SK-N-SH treated with all-trans-retinoic acid at 6 μM for 48 hours (cell line): ENCODE data around the gene SERPINA6.

Experiments used
- ATAC-seq: fragments of 200-7000 bp; cut with Tn5 transposase; 3 replicates; pipeline ENCODE4 v1.9.1; 2020; ENCODE audit warnings: mild to moderate bottlenecking, moderate library complexity
- ARNTL ChIP-seq: fragments of 450-650 bp; formaldehyde crosslinking; IDR thresholded peaks from 2 replicates; pipeline ENCODE4 v1.5.0; 2020; ENCODE audit warnings: low read depth, mild to moderate bottlenecking, moderate library complexity, borderline replicate concordance
- BACH2 ChIP-seq: fragments of 250-450 bp; sonication (Bioruptor Pico); IDR thresholded peaks from 2 replicates; pipeline ENCODE4 v1.9.0; 2021; ENCODE audit warnings: mild to moderate bottlenecking, borderline replicate concordance
- CSDC2 ChIP-seq: fragments of 250-450 bp; sonication (Bioruptor Pico); IDR thresholded peaks from 2 replicates; pipeline ENCODE4 v1.5.0; 2020; ENCODE audit warnings: mild to moderate bottlenecking, moderate library complexity
- CSRNP3 ChIP-seq: fragments of 250-450 bp; sonication (Bioruptor Pico); IDR thresholded peaks from 2 replicates; pipeline ENCODE4 v1.5.1; 2021; ENCODE audit warnings: mild to moderate bottlenecking, moderate library complexity
- ESRRG ChIP-seq: fragments of 250-450 bp; sonication (Bioruptor Pico); IDR thresholded peaks from 2 replicates; pipeline ENCODE4 v1.6.1; 2021; ENCODE audit warnings: mild to moderate bottlenecking
- GLIS3 ChIP-seq: fragments of 250-450 bp; sonication (Bioruptor Pico); IDR thresholded peaks from 2 replicates; pipeline ENCODE4 v1.5.0; 2020; ENCODE audit warnings: mild to moderate bottlenecking, moderate library complexity
- ISL1 ChIP-seq: fragments of 250-450 bp; sonication (Bioruptor Pico); IDR thresholded peaks from 2 replicates; pipeline ENCODE4 v2.1.2; 2022; ENCODE audit warnings: mild to moderate bottlenecking, moderate library complexity
- OSR1 ChIP-seq: fragments of 250-450 bp; sonication (Bioruptor Pico); IDR thresholded peaks from 2 replicates; pipeline ENCODE4 v1.8.0; 2022; ENCODE audit warnings: moderate library complexity, mild to moderate bottlenecking, inconsistent platforms
- PATZ1 ChIP-seq: fragments of 250-450 bp; sonication (Bioruptor Pico); IDR thresholded peaks from 2 replicates; pipeline ENCODE4 v1.8.0; 2020; ENCODE audit warnings: mild to moderate bottlenecking, moderate library complexity, borderline replicate concordance
- POU6F1 ChIP-seq: fragments of 250-450 bp; sonication (Bioruptor Pico); IDR thresholded peaks from 2 replicates; pipeline ENCODE4 v1.8.0; 2021; ENCODE audit warnings: low read depth, mild to moderate bottlenecking, moderate library complexity, borderline replicate concordance
- PPARA ChIP-seq: fragments of 250-450 bp; sonication (Bioruptor Pico); IDR thresholded peaks from 2 replicates; pipeline ENCODE4 v1.5.0; 2020; ENCODE audit warnings: mild to moderate bottlenecking, borderline replicate concordance
- RARB ChIP-seq: fragments of 250-450 bp; sonication (Bioruptor Pico); IDR thresholded peaks from 2 replicates; pipeline ENCODE4 v1.8.0; 2021; ENCODE audit warnings: mild to moderate bottlenecking, moderate library complexity
- SNAI2 ChIP-seq: fragments of 250-450 bp; sonication (Bioruptor Pico); IDR thresholded peaks from 2 replicates; pipeline ENCODE4 v1.5.0; 2020; ENCODE audit warnings: mild to moderate bottlenecking, moderate library complexity
- TCF4 ChIP-seq: fragments of 250-450 bp; sonication (Bioruptor Pico); IDR thresholded peaks from 2 replicates; pipeline ENCODE4 v1.8.0; 2021; ENCODE audit warnings: mild to moderate bottlenecking, moderate library complexity, borderline replicate concordance
- TOX ChIP-seq: fragments of 250-450 bp; sonication (Bioruptor Pico); IDR thresholded peaks from 2 replicates; pipeline ENCODE4 v1.8.0; 2021; ENCODE audit warnings: mild to moderate bottlenecking, moderate library complexity, borderline replicate concordance
- ZC3H10 ChIP-seq: fragments of 250-450 bp; sonication (Bioruptor Pico); IDR thresholded peaks from 2 replicates; pipeline ENCODE4 v1.5.1; 2021; ENCODE audit warnings: mild to moderate bottlenecking, moderate library complexity
- ZFP30 ChIP-seq: fragments of 450-650 bp; formaldehyde crosslinking; IDR thresholded peaks from 2 replicates; pipeline ENCODE4 v1.5.0; 2022; ENCODE audit warnings: mild to moderate bottlenecking, moderate library complexity
- ZNF565 ChIP-seq: fragments of 450-650 bp; formaldehyde crosslinking; conservative IDR thresholded peaks from 2 replicates; pipeline ENCODE4 v1.5.0; 2020; ENCODE audit warnings: low read depth, mild to moderate bottlenecking, moderate library complexity
- ZNF70 ChIP-seq: fragments of 450-650 bp; formaldehyde crosslinking; IDR thresholded peaks from 2 replicates; pipeline ENCODE4 v1.5.0; 2020; ENCODE audit warnings: mild to moderate bottlenecking, moderate library complexity
- ZNF8 ChIP-seq: fragments of 450-650 bp; formaldehyde crosslinking; IDR thresholded peaks from 2 replicates; pipeline ENCODE4 v1.5.0; 2020; ENCODE audit warnings: mild to moderate bottlenecking, moderate library complexity
- TF ChIP-seq, protein P1 (sequence below): fragments of 250-450 bp; sonication (Bioruptor Pico); IDR thresholded peaks from 2 replicates; pipeline ENCODE4 v1.5.1; 2020; ENCODE audit warnings: low read depth, mild to moderate bottlenecking, moderate library complexity

Gene SERPINA6

GRCh38 chr14:94341656-94342333 is 18.7 kb upstream of the SERPINA6 start:
- no peak for TF ChIP-seq CSDC2 (CRISPR knock-in tag)
- TF ChIP-seq ZFP30 = no peak
- no peak for TF ChIP-seq GLIS3 (CRISPR knock-in tag)
- TF ChIP-seq BACH2 (CRISPR knock-in tag) = no peak
- no peak for TF ChIP-seq RARB
- no peak for TF ChIP-seq PATZ1 (CRISPR knock-in tag)
- TF ChIP-seq CSRNP3 (CRISPR knock-in tag) = no peak
- no peak for TF ChIP-seq OSR1 (CRISPR knock-in tag)
- no peak for TF ChIP-seq ARNTL (CRISPR knock-in tag)
- no peak for TF ChIP-seq ZNF8 (CRISPR knock-in tag)
- TF ChIP-seq SNAI2 (CRISPR knock-in tag) = no peak
- TF ChIP-seq ISL1 (CRISPR knock-in tag) = no peak
- TF ChIP-seq, protein P1, sequence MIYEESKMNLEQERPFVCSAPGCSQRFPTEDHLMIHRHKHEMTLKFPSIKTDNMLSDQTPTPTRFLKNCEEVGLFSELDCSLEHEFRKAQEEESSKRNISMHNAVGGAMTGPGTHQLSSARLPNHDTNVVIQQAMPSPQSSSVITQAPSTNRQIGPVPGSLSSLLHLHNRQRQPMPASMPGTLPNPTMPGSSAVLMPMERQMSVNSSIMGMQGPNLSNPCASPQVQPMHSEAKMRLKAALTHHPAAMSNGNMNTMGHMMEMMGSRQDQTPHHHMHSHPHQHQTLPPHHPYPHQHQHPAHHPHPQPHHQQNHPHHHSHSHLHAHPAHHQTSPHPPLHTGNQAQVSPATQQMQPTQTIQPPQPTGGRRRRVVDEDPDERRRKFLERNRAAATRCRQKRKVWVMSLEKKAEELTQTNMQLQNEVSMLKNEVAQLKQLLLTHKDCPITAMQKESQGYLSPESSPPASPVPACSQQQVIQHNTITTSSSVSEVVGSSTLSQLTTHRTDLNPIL (CRISPR knock-in tag) = no peak
- TF ChIP-seq, all 23 proteins: peak for 0

DNA sequence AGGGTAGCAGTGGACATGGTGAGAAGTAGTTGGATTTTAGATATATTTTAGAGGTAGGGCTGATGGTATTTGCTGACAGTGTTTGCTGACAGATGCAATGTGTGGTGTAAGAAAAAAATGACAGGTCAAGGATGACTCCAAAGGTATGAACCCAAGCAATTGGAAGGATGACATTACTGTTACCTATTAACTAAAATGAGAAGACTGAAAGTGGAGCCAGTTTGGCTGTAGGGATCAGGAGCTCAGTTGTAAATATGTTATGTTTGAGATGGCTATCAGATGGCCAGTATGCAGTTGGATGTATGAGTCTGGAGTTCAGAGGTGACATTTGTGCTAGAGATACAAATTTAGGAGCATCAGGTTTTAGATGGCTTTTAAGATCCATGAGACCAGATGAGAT is 17.4 kb upstream of the SERPINA6 start:
- TF ChIP-seq POU6F1 = no peak
- TF ChIP-seq ZC3H10 (CRISPR knock-in tag) = no peak
- TF ChIP-seq BACH2 (CRISPR knock-in tag) = no peak
- TF ChIP-seq ZNF8 (CRISPR knock-in tag) = no peak
- TF ChIP-seq CSDC2 (CRISPR knock-in tag) = no peak
- TF ChIP-seq, protein P1 (CRISPR knock-in tag) = no peak
- no peak for TF ChIP-seq ZNF565 (CRISPR knock-in tag)
- no peak for TF ChIP-seq TCF4
- TF ChIP-seq SNAI2 (CRISPR knock-in tag) = no peak
- no peak for TF ChIP-seq PPARA
- no peak for TF ChIP-seq TOX (CRISPR knock-in tag)
- TF ChIP-seq ESRRG = no peak
- ATAC-seq = no peak

More at GRCh38 chr14:94341656-94342333, 18.7 kb upstream of the SERPINA6 start:
- ATAC-seq = peak; percentile 37

- ATAC-seq = no peak
- no peak for TF ChIP-seq TCF4
Measured at GRCh38 chr14:94338023-94338422, 14.9 kb upstream of the SERPINA6 start.

GRCh38 chr14:94337274-94337673 is 14.1 kb upstream of the SERPINA6 start:
- TF ChIP-seq ARNTL (CRISPR knock-in tag) = no peak
- TF ChIP-seq PATZ1 (CRISPR knock-in tag) = no peak
- no peak for TF ChIP-seq GLIS3 (CRISPR knock-in tag)
- TF ChIP-seq PPARA = no peak
- TF ChIP-seq, protein P1 (CRISPR knock-in tag) = no peak
- TF ChIP-seq ZNF70 (CRISPR knock-in tag) = no peak
- no peak for ATAC-seq
